Neural progenitor cell (in vitro differentiated cells): ENCODE measurements around the gene XCR1.

Experiments
- CTCF ChIP-seq: fragments of 200-600 bp; sonication (generic); IDR thresholded peaks from 2 replicates; pipeline ENCODE4 v1.5.1; 2017; ENCODE audit warnings: antibody characterized with exemption, mild to moderate bottlenecking
- EZH2 ChIP-seq: fragments of 200-600 bp; sonication (generic); IDR thresholded peaks from 2 replicates; pipeline ENCODE4 v1.6.1; 2017; ENCODE audit warnings: antibody characterized with exemption, mild to moderate bottlenecking, moderate library complexity
- EZH2phosphoT487 ChIP-seq: fragments of 200-600 bp; sonication (generic); IDR thresholded peaks from 2 replicates; pipeline ENCODE4 v1.6.1; 2017; ENCODE audit warnings: antibody characterized with exemption

GRCh38 chr3:45975686-45976085, 51.6 kb downstream of the XCR1 start:
- TF ChIP-seq CTCF, result no peak
- TF ChIP-seq EZH2, result no peak
- TF ChIP-seq EZH2phosphoT487, result no peak
